CD4-positive, alpha-beta T cell treated with Interleukin-21 for 1 hour (primary cell): Measurements from ENCODE around the gene DNMT3A.

Source experiments
- DNase-seq: peaks from one replicate; pipeline ENCODE4 v3.0.0-alpha.2; 2020

The DNMT3A gene

DNA sequence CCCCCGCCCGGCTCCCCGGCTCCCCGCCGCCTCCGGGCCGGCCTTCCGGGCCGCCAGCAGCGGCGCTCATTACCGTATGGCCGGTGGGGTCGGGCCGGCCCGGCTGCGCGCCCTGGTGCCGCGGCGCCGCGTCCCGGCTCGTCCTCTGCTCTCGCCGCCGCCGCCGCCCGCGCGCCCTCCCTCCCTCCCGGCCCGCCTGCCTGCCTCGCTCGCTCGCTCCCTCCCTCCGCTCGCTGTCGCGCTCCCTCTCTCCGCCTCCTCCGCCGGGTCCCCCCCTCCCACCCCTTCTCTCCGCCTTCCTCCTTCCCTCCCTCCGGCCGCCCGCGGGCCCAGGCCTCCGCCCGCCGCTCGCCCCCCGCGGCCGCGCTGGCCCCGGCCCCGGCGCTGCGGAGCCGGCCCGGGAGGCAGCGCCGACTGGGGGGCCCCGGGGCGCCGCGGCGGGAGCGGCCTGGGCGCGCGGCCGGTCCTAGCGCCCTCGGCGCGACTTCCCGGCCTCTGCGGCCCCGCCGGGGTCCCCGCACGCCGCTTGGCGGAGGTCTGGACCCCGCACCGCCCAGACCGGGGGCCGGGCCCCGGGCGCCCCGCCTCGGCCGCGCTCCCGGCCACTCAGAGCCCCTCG is at the start of gene DNMT3A:
TSS of gene DNMT3A (minus strand) at position 173 of the 619 bp plus-strand sequence. CDS start 27,941 bp downstream, outside the sequence.
- DNase-seq = peak; percentile 57

DNA sequence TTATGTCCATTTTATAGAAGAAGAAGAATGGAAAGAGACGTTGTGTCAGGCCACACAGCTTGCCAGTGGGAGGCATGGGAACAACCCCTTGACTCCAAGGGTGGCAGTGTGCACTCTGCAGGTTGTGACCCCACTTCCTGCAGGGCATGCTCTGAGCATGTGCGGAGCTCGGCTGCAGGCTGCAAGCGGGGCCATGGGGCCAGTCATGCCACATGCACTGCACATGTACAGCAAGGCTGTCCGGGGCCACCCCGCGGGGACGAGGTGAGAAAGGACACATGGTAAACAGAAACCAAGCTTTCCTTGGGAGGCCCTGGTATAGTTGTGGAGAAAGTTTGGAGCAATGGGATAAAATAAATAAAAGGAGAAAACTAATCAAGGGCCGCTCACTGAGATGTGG is 47.4 kb upstream of the DNMT3A start:
- DNase-seq = no peak

DNA sequence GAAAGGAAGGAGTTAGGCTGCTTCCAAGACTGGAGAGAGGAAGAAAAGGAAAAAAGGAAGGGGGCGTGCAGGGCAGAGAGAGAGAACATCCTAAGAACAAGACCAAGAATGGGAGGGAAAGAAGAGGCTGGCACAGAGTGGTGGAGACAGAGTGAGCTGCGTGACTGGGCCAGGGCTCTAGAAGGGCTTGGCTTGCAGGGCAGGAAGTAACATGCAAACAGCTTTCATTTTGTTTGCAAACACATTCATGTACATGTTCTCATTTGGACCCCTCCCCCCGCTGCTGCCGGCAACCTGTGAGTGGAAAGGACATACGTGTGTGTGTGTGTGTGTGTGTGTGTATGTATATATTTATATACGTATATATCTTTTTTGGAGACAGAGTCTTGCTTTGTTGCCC is 46.8 kb upstream of the DNMT3A start:
- no peak for DNase-seq

- DNase-seq = no peak
These were observed 46.2 kb upstream of the DNMT3A start for GRCh38 chr2:25387876-25388449.

GRCh38 chr2:25386971-25387875 is 45.5 kb upstream of the DNMT3A start:
- no peak for DNase-seq

GRCh38 chr2:25385910-25386309 is 44.2 kb upstream of the DNMT3A start:
- no peak for DNase-seq

DNA sequence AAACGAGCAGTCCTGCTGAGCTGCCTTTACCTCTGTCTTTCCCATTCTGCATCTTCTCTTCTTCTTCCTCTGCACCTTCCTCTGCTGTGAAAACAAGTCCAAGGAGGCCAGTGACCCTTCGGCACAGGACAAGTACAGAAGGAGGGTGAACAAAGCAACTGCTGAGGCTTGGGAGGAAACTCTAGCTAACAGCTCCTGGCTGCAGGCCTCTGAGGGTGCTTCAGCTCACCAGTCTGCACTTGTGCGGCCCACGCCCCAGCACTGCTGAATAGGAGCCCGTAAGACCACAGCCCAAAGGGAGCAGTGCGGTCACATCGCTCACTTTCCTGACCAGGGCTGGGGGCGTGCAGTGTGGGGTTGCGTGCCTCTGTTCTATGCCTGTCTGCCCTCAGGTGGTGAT is 42.1 kb upstream of the DNMT3A start:
- no peak for DNase-seq

- no peak for DNase-seq
These were observed 39.8 kb upstream of the DNMT3A start for GRCh38 chr2:25381502-25381901.

- DNase-seq = no peak
These were observed 39.1 kb upstream of the DNMT3A start for GRCh38 chr2:25380586-25381375.

GRCh38 chr2:25380023-25380422 is 38.3 kb upstream of the DNMT3A start:
- DNase-seq = no peak

DNA sequence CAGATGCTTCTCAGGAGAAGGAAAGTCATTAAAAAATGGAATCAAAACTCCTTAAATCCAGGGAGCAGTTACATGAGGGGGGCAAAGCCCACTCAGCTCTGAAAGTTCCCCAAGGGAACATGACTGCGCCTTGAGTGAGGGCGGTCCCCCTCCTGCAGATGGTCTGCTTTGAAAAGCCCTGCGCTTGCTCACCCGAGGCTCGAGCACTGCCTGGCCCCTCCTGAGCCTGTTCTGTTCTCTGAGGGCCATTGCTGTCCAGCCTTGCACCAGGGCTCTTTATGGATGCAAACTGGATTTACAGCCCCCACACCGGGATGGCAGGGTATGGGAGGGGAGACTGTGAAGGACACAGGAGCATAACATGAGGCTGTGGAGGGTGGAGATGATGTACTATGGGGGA is 37.8 kb upstream of the DNMT3A start:
- no peak for DNase-seq

DNA sequence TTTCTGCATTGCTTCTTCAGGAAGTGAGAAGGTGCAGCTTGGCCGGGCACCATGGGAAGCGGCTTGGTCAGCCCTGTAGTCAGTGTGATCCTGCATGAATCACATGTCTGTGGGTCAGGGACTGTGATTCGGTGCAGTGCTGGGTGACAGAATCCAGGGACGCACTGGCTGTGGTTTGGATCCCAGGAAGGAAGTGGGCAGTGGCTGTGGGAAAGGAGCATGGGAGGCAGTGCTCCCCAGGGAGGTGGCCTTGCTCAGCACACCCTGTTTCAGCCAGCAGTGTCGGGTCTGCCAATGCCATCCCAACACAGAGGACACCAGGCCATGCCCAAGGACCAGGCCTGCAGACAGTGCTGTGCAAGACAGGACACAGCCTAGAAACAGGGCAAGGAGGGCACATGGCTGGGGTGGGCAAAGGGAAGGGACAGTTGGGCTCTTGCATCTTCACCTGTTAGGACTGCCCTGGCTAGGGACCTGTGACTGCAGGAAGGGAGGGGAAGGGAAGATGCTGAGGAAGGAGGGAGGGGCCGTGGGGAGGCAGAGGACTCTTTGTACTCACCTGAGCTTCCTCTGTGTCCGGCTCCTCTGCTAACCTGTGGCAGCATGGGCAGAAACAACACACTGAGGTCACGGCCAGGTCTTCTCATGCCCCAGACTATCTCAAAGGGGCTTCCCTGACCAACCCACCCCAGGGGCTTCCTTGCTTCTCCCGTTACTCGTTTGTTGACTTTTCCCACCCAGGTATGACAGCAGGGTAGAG is 37.2 kb upstream of the DNMT3A start:
- no peak for DNase-seq

- DNase-seq = no peak
These were observed 36.2 kb upstream of the DNMT3A start for GRCh38 chr2:25377822-25378421.

DNA sequence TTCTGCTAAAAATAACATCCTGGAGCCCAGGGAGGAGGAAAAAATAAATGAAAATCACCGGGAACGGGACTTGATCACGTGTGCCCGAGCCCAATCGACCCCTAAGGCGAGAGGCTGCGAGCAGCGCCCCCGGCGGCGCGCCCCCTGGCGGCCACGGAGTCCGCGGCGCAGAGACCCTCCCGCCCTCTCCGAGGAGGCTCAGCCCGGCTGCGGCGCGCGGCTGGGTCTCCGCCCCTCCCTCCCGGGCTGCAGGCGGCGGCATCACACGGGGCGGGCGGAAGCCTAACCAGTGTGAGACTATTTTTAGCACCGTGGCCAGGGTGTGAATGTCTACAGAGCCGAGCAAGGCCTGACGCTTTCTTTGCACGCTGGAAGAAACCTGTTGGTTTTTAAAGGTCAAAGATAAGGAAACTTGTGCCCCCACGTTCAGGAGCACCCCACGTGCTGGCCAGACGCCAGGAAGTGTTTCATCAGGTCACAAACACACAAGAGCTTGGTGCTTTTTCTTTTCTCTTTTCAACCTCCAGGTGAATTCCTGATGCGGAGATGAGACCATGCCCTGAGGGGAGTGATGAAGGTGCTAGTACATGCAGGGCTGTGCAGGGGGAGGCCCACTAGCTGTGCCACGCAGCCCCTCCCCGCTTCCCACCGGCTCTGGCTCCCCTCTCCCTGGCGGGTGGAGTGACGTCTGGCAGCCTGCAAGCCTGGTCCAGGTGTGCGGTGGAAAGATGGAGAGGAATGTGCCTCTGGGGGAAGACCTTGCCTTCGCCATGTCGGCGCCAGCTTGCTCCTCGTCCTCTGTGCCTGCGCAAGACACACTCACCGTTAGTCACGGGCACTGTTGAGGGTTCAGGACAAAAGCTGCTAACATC is 35.3 kb upstream of the DNMT3A start:
- DNase-seq = peak; percentile 94

GRCh38 chr2:25375989-25376545 is 34.3 kb upstream of the DNMT3A start:
- DNase-seq = no peak

GRCh38 chr2:25375371-25375988 is 33.8 kb upstream of the DNMT3A start:
- DNase-seq = no peak

GRCh38 chr2:25374827-25375226 is 33.1 kb upstream of the DNMT3A start:
- DNase-seq = no peak

DNA sequence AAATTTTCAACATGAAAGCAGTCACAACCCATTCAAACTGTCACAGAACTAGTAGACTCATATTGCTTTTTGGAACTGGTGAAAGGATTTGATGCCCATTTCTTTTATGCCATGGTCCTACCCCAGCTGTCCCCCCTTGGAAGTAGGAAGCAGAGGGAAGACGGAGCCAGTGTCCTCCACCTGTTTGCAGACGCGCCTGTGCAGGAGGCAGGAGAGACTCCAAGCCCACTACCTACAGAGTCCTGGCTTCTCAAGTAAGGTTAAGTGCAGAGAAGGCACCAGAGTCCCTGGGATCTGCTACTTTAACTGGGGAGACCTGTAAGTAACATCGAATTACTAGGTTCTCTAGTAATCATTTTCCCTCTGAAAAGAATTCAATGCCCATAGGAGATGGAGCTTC is 32.7 kb upstream of the DNMT3A start:
- DNase-seq = no peak

DNA sequence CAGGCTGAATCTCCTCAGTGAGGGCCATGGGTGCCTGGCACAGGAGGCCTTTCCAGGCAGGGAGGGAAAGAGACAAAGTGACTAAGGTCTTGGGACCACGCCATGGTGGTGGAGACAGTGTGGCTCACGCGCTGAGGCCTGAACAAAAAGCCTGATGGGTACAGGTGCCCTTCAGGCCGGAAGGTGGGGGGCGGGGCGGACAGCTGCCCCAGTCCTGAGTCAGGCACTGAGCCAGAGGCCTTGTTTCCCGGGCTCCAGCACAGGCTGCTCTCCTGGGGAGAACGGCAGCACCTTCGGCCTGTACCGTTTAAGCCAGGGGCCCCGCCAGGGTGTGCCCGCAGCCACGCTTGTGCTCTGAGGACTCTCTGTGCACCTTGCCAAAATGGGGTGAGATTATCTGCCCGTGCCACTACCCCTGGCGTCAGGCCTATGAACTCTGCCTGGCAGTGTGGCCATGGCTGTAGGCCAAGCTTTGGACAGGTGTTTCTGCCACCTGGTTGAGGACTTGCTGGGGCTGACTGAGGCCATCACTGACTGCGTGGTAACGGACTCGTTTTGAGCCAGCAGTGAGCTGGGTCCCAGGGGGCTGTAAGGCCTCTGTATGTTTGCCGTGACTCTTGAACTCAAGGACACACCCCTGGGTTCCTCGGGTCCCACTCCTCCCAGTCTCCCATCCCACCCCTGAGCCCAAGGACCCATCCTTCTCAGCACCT is 31.7 kb upstream of the DNMT3A start:
- no peak for DNase-seq
